IMR-90 (cell line): ENCODE data around the gene GJB4.

Source experiments
- CEBPB ChIP-seq: IDR thresholded peaks from 2 replicates; pipeline ENCODE4 v1.6.1; 2012; ENCODE audit warnings: low read depth, low read length, improper control_type of control experiment
- CTCF ChIP-seq: conservative IDR thresholded peaks from 2 replicates; pipeline ENCODE4 v1.5.1; 2012; ENCODE audit warnings: mild to moderate bottlenecking, low read depth, low read length, improper control_type of control experiment
- ELK1 ChIP-seq: fragments of 150-350 bp; IDR thresholded peaks from 2 replicates; pipeline ENCODE4 v1.6.1; 2016; ENCODE audit warnings: low read depth, mild to moderate bottlenecking, low read length, moderate library complexity, borderline replicate concordance
- MXI1 ChIP-seq: IDR thresholded peaks from 2 replicates; pipeline ENCODE4 v1.6.1; 2012; ENCODE audit warnings: low read depth, mild to moderate bottlenecking, low read length, moderate library complexity, borderline replicate concordance
- NFE2L2 ChIP-seq: fragments of 150-350 bp; IDR thresholded peaks from 2 replicates; pipeline ENCODE4 v1.6.1; 2016; ENCODE audit warnings: low read depth, mild to moderate bottlenecking, low read length
- POLR2A ChIP-seq: IDR thresholded peaks from 2 replicates; pipeline ENCODE4 v1.6.1; 2012; ENCODE audit warnings: mild to moderate bottlenecking, low read depth, low read length
- RAD21 ChIP-seq: IDR thresholded peaks from 2 replicates; pipeline ENCODE4 v1.6.1; 2012; ENCODE audit warnings: low read length, improper control_type of control experiment
- RCOR1 ChIP-seq: IDR thresholded peaks from 2 replicates; pipeline ENCODE4 v1.6.1; 2012; ENCODE audit warnings: mild to moderate bottlenecking, low read length, improper control_type of control experiment; ENCODE audit not compliant: insufficient replicate concordance

- TF ChIP-seq POLR2A = no peak
- no peak for TF ChIP-seq NFE2L2
- no peak for TF ChIP-seq MXI1
- TF ChIP-seq CTCF = no peak
- TF ChIP-seq RAD21 = no peak
- no peak for TF ChIP-seq CEBPB
- no peak for TF ChIP-seq ELK1
- no peak for TF ChIP-seq RCOR1
Measured at GRCh38 chr1:34792868-34793727, 33.6 kb downstream of the GJB4 start, which contains the start of gene GJA4.
